NCI-H460 (cell line): ENCODE measurements around the gene IL2RA. TPM values are rescaled to one million over a fixed set of nuclear protein-coding genes. Genes with fewer than 3 reads are reported as not detected.
"Not testable (repeated sequence)": the region's sequence is repeated elsewhere in the genome, so short reads cannot be mapped to it uniquely, and the experiment has no call there.

ENCODE experiments used
- DNase-seq: peaks from one replicate; pipeline ENCODE4 v3.0.0-alpha.2; 2016; ENCODE audit warnings: low read depth; ENCODE audit errors: extremely low read depth
- total RNA-seq: library from RNA; depleted of rRNA; stranded (reverse); fragments of >200 nt; shearing (Covaris generic); gene quantifications from 2 replicates; pipeline ENCODE4 v1.2.3, GENCODE V29; 2014

The IL2RA gene
- total RNA-seq, 1 experiment from 2014 or later: not detected

DNA sequence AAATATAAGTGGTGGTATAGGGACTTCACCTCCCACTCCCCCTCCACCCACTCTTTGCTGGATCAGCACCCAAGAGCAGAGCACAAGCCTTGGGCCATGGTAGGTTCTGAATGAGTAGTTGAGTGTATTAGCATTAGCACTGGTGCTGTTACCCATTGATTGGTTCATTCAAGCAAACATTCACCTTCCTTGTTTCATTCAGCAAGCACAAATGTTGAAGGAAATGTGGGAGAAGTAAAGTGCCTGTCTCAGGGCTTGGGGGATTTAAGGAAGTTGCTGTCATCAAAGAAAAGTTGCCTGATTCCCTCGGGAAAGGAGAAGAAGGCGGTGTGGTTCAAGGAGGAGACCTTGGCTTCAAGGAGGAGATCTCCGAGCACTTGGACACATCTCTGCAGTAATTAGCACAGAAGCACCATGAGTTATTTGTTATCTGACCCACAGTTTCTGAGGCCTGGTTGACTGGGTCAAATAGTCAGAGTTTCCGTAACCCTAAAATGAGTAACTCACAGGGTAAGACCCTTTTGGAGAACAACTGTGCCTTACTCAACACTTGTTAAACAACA lies 17.3 kb downstream of the IL2RA start:
- DNase-seq: no peak

DNA sequence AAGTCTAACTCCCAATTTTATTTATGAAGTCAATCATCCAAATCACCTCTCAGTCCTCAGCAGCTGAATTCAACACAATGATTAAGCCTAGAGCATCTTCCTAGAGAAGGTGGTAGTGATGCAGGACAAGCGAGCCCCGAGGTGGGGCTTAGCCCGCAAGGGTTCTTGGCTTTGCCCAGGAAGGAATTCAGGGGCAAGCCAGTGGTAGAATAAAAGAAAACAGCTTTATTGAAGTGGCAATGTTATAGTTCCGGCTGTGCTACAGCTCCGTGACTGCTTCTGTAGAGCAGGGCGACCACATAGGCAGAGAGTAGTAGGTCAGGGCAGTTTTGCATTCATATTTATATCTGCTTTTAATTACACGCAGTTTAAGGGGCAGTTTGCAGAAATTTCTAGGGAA lies 18.1 kb downstream of the IL2RA start:
- no peak for DNase-seq

DNA sequence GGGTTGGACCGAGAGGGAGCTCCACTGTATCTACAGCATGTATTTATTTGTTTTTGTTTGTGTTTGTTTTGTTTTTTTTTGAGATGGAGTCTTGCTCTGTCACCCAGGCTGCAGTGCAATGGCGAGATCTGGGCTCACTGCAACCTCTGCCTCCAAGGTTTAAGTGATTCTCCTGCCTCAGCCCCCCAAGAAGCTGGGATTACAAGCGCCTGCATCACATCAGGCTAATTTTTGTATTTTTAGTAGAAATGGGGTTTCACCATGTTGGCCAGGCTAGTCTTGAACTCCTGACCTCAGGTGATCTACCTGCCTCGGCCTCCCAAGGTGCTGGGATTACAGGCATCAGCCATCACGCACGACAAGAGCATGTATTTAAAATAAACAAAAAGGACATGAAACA lies 18.8 kb downstream of the IL2RA start:
- not testable (repeated sequence) for DNase-seq

DNA sequence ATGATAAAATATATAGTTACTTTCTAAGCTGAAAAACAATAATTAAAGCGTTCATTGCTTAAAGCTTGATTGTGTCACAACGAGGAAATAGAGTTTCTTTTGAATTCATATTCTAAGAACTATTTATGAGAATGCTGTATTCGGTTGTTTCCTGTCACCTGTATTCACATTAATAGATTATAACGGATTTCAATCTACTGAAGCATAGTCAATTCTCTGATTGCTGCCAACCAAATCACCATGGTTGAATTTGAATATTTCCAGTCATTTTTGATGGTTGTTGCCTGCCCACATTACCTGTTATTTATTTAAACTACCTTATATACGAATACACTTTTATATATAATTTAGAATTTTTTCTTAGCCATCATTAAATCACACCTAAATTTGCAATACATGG lies 22.0 kb downstream of the IL2RA start:
- DNase-seq: no peak

DNA sequence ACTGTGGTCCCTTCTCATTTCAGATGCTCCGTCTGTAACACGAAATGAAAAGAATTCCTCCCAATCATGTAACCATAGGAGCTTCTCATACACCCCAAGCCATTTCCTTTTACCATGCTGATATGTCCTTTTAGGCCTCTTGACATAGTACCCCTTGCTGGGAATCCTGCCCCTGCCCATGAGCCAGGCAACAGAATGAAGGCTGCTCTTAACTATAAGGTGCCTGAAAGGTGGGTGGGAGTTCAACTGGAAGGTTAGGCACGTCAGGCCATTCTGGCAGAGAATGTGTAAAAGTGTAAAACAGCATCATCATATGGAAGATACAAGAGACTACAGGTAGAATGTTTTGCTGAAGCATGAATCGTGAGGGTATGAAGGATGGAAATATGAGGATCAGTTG lies 22.5 kb downstream of the IL2RA start:
- no peak for DNase-seq

DNA sequence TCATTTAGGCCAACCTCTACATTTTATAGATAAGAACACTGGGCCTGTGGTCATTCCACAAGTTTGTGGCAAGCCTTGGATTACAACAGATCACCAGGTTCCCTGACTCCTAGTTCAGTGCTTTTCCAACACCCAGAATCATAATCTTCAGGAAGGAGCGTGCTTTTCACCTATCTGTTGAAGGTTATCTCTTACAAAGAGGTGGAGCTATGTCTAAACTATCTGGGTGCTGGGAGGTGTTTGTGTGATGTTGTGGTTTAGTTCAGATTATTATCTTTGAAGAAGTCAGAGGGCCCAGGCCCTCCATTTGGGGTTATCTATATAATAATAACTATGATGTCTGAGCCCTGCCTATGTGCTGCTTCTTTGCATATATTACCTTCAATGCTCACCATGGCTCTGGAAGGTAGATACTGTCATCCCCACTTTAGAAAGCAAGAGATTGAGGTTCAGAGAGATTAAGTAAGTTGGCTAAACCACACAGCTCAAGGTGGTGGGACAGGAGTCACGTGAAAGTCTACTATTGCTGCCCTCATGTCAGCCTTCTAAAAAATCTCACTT lies 24.0 kb downstream of the IL2RA start:
- no peak for DNase-seq

DNA sequence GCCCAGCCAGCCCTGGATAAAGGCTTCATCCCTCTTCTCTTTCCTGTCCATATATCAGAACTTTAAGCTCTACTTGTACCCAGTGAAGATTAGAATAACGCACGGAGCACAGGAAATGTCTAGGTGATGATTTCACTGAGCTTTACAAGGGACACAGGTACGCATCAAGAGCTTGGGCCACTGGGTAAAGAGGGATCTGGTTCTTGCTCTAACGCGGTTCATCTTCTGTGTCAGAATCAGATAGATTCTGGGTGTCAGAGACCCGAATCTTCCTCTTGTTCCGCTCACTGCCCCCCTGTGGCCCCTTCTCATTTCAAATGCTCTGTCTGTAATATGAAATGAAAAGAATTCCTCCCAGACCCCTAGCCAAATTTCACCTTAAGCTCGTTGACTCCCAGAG lies 24.7 kb downstream of the IL2RA start:
- DNase-seq: no peak

DNA sequence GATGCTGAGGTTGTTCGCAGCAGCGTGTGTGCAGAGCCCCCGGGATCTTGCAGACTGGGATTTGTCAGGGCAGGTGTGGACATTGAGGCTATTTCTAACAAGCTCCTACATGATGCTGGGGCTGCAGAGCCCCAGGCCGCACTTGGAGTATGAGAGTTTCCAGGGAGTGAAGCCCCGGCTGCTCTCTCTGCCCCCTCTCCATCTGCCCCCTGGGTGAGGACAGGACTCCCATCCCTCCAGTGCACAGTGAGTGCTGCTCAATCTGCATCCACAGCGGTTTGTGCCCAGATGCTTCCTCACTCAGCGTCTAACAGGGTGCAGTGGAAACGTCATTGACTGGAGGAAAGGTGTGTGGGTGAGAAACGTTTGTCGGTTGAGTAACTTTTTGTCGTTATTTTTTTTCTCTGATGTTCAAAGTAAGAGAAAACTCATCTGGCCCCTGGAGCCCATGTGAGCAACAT lies 25.3 kb downstream of the IL2RA start:
- DNase-seq: no peak

DNA sequence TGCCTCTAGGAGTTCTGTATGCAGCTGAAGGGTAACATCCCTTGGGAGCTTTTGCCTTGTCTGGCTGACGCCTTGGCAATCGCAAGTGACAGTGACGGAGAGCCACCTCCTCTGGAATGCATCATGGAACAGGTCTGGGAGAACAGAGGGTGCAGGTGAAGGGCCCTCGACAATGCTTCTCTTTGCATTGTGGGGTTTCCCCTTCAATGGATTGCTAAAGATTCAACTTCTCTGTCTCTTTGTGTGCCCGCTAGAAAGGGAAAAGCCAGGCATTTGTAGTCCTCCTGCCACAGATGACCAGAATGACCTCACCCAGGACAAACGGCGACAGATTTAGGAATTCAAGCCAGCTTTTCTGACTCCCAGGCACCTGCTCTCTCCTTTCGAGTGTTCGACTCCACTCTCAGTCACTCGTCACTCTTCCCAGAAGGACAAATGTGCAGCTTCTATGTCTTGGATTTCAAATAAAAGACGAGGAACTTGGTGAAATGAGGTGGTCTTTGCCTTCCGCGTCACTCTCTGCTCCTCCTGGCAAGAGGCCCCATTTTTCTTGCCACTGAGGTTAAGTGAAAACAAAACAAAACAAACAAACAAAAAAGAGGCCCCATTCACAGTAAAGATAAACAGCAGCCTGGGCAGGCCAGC lies 26.1 kb downstream of the IL2RA start:
- DNase-seq: no peak

DNA sequence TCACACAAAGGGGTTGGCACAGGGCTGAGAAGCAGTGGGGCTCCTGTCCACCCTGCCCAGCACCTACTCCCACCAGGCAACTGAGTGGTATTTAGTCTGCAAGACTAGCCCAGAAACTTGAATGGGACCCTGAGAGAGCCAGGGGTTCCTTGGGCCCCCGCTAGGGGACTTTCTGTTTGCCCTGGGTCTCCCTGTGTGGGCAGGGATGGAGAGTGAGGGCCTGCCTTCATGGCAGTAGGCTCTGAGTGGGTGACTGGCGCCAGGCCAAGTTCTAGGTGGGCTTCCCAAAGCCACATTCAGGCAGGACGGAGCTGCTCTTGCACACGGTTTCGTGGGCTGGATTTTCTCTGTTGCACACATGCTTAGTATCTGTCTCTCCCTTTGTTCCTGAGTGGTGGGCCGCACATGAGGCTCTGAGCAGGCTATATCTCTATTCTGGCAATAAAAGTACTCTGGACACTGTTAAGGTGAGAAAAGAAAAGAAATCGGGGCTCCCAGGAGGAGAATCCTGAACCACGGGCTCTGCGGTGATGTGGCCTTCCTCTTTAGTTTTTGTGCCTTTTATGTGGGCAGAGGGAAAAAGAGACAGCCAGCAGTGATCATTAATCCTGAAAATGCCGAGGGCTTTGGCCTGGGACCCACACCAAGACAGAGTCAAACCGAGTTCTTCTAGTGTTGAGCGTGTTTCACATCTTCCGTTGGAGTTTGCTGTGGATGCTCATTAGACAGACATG lies 26.9 kb downstream of the IL2RA start:
- DNase-seq: no peak

DNA sequence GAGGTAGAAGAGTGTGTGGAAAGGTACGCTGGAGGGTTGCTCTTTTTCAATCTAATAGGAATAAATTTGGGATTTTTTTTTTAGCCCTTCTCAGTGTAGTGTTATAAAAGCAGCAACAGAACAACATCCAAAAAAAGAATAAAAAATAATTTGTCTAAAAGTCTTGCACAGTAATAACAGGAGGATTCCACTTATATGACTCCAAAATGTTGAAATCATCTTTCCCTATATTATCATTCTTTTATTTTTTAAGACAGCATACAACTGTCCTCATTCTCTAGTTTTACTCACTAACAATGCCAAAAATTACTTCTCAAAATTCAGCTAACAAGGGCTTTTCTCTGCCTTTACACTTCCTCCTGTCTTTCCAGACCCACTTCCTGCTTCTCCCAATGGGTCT lies 27.8 kb downstream of the IL2RA start:
- DNase-seq: no peak

DNA sequence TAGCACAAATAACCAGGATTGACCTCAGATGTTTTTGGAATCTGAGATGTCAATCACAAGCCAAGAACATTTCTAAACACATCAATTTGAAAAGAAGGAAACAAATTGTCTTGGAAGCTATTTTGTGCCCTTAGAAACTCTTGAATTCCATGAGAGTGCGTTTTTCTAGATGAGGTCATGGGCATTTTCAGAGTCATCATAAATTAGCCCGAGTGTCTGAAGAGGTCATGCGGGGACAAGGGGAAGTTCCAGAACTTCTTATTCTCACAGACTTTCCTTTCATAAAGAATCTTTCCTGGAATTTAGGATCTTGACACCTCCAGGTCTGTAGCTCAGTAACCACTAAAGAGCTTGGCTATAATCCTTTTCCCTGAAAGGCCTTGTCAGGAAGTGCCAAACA lies 28.2 kb downstream of the IL2RA start:
- DNase-seq: no peak

DNA sequence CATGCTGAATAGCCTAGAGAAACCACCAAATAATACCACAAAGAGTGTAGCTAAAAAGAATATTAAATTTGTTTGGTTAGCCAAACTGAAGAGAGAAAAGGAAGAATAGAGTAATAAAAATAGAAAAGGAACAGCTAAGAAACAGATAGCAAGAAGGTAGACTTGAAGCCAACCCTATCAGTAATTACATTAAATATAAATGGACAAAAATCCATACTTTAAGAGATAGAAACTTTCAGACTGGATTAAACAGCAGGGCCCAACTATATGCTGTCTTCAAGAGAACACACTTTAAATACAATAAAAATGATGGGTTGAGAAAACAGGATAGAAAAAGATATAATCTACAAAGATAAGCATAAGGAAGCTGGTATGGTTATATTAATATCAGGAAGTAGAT lies 31.2 kb downstream of the IL2RA start:
- no peak for DNase-seq

DNA sequence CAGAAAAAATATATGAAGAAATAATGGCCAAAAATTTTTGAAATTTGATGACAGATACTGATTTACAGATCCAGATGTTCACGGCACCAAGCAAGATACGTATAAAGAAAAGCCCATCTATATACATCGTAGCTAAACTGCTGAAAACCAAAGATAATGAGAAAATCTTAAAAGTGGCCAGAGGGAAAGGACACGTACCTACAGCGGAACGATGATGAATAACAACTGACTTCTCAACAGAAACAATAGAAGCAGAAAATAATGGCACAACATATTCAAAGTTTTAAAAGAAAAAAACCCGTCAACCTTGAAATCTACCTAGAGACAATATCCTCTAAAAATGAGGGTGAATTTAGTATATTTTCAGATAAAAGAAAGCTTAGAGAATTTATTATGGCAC lies 31.9 kb downstream of the IL2RA start:
- no peak for DNase-seq

DNA sequence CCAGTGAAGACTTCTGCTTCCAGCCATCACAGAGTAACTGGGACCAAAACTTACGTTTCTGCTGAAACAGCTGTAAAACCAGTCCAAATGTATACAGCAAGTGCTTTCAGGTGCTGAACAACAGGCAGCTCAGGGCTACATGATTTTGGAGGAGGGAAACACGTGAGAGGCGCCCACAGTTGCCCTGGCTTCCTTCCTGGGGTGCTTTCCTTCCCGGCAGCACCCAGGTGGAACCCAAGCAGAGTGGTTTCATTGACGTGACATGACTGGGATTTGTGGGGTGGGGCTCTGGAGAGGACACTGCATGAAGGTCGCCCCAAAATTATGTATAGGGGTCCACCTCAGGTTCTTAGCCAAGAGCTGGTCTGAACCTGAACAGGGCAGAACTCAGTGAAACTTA lies 34.2 kb downstream of the IL2RA start:
- DNase-seq: no peak

DNA sequence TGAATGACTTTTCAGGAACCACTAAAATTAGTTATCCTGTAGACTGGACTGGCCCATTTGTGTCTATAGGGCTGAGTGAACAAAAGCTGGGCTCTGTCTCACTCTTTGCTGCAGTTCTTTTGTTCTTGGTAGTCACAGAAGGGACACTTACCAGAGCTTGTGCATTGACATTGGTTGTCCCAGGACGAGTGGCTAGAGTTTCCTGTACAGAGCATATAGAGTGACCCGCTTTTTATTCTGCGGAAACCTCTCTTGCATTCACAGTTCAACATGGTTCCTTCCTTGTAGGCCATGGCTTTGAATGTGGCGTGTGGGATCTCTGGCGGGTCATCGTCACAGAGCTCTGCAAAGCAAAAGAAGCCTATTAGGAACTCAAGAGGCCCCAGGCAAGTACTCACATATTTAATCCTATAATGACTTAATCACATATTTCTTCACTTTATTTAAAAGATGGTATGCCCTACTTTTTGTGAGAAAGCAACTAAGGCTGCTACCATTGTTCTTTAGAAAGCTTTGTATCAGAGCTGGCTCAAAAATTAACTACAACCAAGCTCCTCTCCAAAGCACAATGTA lies 36.4 kb downstream of the IL2RA start:
- no peak for DNase-seq

DNA sequence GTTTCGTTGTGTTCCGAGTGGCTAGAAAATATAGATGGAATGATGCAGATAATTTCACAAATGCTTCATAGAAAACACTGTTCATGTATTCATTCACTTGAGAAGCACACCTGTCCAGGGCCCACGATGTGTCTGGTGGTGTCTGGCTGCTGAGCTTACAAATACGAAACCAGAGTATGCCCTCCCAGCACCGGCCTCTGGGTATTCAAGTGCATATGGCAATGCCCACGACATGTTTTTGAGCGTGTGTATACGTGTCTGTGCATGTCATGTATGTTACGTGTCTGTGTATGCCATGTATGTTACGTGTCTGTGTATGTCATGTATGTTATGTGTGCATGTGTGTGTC lies 37.9 kb downstream of the IL2RA start:
- no peak for DNase-seq

DNA sequence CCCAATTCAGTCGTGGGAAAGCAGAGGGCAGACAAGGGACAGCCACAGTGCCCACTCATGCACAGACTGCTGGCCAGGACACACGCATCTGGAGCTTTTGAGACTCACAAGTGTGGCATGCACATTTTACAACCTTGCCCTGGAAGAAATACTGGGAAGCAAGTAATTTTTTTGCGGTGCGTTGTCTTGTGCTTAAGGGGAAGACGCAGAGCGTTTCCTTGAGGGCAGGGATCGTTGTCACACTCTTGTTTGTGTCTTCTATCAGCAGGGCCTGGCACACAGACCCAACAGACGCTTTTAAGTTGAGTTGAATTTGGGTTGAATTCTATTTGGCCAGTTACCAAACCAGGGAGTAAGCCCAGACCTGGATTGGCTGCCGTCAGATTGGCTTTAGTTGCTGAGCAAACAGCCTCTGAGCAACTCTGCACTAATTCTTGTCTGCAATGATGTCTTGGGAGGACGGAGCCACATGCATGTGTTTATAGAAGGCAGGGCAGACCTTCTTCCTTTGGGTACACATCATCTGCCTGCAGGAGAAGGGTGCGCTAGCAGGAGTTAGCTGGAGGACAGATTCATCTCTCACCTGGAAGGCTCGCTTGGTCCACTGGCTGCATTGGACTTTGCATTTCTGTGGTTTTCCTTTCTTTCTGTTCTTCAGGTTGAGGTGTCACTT lies 38.4 kb downstream of the IL2RA start:
- DNase-seq: no peak

DNA sequence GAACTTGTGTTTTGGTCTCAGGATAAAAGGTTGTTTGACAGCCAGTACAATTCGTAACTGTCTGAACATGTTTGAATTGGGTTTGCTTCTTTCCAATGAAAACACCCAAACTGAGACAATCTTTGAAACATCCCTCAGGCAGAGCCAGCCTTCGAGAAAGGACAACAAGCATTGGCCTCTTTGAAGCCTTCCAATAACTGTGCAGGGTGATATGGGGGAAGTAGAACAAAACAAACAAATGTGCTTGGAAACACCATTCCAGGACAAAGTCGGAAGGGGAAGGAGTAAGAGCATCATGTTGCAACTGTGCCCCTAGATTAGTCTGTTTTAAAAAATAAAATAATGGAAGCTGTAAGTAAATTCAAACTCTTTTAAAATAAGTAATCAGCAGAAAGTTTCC lies 39.5 kb downstream of the IL2RA start:
- DNase-seq: no peak

DNA sequence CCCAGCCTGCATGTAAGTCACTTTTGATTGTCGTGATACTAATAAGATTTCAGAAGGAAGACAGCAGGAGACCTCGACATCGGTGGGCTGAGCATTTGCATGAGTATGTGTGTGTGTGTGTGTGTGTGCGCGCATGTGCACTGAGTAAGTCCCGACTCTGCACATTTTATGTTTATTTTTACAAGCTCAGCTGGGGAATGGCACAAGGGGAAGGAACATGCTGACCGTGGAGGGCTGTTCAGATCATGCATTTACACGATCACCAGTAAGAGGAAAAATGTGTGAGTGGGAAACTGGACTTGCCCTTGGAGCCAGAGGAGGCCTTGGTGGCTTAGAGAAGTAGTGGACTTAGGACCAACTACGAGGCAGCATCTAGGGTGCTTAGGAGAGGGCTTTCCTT lies 41.3 kb downstream of the IL2RA start:
- no peak for DNase-seq

DNA sequence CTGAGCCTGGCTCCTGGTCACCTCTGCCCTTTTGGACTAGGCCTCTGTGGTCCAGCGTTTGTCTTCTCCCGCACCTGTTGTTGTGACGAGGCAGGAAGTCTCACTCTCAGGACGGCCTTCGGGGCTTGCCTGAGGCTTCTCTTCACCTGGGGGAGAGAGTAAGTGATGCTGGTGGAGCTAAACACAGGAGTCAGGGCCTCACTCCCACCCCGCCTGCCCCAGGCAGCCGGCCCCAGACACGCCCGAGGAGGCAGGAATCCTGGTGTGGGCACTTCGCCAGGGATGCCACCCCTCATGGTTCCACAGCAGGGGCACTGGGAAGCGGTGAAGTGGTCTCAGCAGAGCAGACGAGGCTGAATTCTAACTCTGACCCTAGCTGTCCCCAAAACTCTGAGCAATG lies 42.4 kb downstream of the IL2RA start:
- no peak for DNase-seq
